ENCODE measurements around the gene HECW1. TPM values are rescaled to one million over a fixed set of nuclear protein-coding genes. Genes with fewer than 3 reads are reported as not detected.

Gene HECW1
- total and polyA plus RNA-seq, 2 experiments from 2014 or later, result 11.0 to 21.8 TPM

DNA sequence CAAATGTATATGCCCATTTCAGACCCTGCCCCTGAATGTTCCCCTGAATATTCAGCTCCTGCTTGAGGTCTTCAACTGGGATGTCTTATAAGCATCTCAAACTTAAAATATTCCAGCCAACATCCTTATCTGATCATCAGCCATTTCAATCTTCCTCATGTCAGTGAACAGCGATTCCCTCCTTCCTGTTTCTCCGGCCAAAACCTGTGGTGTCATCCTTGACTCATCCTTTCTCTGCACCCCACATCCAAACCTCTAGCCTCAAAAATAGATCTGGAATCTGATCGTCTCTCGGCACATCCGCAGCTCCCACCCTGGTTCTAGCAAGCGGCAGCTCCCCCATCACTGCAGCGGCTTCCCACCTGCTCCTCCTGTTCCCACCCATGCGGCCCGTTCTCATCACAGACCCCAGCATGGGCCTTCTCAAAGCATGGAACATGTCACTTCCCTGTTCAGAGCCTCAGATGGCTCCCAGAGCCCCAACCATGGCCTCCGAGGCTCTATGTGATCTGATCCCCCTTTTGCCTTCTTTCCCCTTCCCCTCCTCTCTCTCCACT is 165.7 kb downstream of the HECW1 start (continued):
- TF ChIP-seq, protein P1, sequence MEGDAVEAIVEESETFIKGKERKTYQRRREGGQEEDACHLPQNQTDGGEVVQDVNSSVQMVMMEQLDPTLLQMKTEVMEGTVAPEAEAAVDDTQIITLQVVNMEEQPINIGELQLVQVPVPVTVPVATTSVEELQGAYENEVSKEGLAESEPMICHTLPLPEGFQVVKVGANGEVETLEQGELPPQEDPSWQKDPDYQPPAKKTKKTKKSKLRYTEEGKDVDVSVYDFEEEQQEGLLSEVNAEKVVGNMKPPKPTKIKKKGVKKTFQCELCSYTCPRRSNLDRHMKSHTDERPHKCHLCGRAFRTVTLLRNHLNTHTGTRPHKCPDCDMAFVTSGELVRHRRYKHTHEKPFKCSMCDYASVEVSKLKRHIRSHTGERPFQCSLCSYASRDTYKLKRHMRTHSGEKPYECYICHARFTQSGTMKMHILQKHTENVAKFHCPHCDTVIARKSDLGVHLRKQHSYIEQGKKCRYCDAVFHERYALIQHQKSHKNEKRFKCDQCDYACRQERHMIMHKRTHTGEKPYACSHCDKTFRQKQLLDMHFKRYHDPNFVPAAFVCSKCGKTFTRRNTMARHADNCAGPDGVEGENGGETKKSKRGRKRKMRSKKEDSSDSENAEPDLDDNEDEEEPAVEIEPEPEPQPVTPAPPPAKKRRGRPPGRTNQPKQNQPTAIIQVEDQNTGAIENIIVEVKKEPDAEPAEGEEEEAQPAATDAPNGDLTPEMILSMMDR (conservative IDR thresholded peaks at IDR 0.05; ENCODE audit: low read depth in 2 of 2), result no peak
- no peak for TF ChIP-seq POLR2AphosphoS5 (IDR thresholded peaks at IDR 0.05; ENCODE audit: low read depth)

DNA sequence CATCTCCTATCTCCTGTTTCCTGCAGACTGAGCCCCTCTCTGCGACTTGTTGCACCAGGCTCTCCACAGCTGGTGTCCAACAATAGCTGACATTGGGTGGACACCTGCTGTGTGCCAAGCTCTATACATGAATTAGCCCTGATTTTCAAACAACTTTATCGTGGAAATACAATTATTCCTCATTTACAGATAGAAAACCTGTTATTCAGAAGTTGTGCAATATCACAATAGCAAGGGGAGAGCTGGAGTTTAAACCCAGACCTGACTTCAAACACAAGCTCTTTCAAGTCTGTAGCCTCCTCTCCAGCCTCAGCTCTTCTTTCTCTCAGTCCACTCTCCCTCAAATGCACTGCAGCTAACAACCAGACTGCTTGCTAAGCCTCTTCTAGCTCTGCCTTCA is 168.8 kb downstream of the HECW1 start:
- Mint-ChIP-seq H3K27me3 (ENCODE audit: insufficient read depth, low read depth, poor library complexity) (peaks cover 7% of the 10 kb centered on the region), H3K4me3 (no peak overlapping the region), H3K9me3 (peaks cover 5% of the 10 kb centered on the region), H3K4me1 (peaks cover 12% of the 10 kb centered on the region; the same call in 2 of the 3 replicates), H3K36me3 (ENCODE audit: low read depth) (peaks cover 4% of the 10 kb centered on the region; the same call in 2 of the 3 replicates), H3K27ac (no peak overlapping the region)
- 0 out of 2 replicates have a peak, but pooled peaks cover 3% of the 10 kb centered on the region for H3K4me1 ChIP-seq (ENCODE audit: insufficient read depth)
- TF ChIP-seq EZH2 (IDR thresholded peaks at IDR 0.05; ENCODE audit: low read depth, unreplicated experiment) (no peak), NANOG (IDR thresholded peaks at IDR 0.05; ENCODE audit: borderline replicate concordance) (no peak), STAT1 (IDR thresholded peaks at IDR 0.05; ENCODE audit: unreplicated experiment) (no peak), JUNB (IDR thresholded peaks at IDR 0.05; ENCODE audit: unreplicated experiment) (no peak), CREB1 (CRISPR knock-in tag; IDR thresholded peaks at IDR 0.05; ENCODE audit: low read depth) (no peak), ZNF331 (CRISPR knock-in tag; IDR thresholded peaks at IDR 0.05; ENCODE audit: low read depth) (no peak), POLR2AphosphoS5 (IDR thresholded peaks at IDR 0.05; ENCODE audit: low read depth) (no peak), ZNF114 (CRISPR knock-in tag; IDR thresholded peaks at IDR 0.05) (no peak), EZH2phosphoT487 (IDR thresholded peaks at IDR 0.05; ENCODE audit: unreplicated experiment) (no peak)
- TF ChIP-seq, protein P2, sequence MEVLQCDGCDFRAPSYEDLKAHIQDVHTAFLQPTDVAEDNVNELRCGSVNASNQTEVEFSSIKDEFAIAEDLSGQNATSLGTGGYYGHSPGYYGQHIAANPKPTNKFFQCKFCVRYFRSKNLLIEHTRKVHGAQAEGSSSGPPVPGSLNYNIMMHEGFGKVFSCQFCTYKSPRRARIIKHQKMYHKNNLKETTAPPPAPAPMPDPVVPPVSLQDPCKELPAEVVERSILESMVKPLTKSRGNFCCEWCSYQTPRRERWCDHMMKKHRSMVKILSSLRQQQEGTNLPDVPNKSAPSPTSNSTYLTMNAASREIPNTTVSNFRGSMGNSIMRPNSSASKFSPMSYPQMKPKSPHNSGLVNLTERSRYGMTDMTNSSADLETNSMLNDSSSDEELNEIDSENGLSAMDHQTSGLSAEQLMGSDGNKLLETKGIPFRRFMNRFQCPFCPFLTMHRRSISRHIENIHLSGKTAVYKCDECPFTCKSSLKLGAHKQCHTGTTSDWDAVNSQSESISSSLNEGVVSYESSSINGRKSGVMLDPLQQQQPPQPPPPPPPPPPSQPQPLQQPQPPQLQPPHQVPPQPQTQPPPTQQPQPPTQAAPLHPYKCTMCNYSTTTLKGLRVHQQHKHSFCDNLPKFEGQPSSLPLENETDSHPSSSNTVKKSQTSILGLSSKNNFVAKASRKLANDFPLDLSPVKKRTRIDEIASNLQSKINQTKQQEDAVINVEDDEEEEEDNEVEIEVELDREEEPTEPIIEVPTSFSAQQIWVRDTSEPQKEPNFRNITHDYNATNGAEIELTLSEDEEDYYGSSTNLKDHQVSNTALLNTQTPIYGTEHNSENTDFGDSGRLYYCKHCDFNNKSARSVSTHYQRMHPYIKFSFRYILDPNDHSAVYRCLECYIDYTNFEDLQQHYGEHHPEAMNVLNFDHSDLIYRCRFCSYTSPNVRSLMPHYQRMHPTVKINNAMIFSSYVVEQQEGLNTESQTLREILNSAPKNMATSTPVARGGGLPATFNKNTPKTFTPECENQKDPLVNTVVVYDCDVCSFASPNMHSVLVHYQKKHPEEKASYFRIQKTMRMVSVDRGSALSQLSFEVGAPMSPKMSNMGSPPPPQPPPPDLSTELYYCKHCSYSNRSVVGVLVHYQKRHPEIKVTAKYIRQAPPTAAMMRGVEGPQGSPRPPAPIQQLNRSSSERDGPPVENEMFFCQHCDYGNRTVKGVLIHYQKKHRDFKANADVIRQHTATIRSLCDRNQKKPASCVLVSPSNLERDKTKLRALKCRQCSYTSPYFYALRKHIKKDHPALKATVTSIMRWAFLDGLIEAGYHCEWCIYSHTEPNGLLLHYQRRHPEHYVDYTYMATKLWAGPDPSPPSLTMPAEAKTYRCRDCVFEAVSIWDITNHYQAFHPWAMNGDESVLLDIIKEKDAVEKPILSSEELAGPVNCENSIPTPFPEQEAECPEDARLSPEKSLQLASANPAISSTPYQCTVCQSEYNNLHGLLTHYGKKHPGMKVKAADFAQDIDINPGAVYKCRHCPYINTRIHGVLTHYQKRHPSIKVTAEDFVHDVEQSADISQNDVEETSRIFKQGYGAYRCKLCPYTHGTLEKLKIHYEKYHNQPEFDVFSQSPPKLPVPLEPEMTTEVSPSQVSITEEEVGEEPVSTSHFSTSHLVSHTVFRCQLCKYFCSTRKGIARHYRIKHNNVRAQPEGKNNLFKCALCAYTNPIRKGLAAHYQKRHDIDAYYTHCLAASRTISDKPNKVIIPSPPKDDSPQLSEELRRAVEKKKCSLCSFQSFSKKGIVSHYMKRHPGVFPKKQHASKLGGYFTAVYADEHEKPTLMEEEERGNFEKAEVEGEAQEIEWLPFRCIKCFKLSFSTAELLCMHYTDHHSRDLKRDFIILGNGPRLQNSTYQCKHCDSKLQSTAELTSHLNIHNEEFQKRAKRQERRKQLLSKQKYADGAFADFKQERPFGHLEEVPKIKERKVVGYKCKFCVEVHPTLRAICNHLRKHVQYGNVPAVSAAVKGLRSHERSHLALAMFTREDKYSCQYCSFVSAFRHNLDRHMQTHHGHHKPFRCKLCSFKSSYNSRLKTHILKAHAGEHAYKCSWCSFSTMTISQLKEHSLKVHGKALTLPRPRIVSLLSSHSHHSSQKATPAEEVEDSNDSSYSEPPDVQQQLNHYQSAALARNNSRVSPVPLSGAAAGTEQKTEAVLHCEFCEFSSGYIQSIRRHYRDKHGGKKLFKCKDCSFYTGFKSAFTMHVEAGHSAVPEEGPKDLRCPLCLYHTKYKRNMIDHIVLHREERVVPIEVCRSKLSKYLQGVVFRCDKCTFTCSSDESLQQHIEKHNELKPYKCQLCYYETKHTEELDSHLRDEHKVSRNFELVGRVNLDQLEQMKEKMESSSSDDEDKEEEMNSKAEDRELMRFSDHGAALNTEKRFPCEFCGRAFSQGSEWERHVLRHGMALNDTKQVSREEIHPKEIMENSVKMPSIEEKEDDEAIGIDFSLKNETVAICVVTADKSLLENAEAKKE (CRISPR knock-in tag; IDR thresholded peaks at IDR 0.05), result no peak
- TF ChIP-seq, protein P3, sequence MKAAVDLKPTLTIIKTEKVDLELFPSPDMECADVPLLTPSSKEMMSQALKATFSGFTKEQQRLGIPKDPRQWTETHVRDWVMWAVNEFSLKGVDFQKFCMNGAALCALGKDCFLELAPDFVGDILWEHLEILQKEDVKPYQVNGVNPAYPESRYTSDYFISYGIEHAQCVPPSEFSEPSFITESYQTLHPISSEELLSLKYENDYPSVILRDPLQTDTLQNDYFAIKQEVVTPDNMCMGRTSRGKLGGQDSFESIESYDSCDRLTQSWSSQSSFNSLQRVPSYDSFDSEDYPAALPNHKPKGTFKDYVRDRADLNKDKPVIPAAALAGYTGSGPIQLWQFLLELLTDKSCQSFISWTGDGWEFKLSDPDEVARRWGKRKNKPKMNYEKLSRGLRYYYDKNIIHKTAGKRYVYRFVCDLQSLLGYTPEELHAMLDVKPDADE (IDR thresholded peaks at IDR 0.05), result no peak
- no peaks in the 10 kb centered on the region for H4K20me1 ChIP-seq (replicated peaks; ENCODE audit: insufficient read depth)
- H3K27ac ChIP-seq (ENCODE audit: low read depth), result no peak overlapping the region
- H2AFZ ChIP-seq, result no peak overlapping the region
- H3K9me2 ChIP-seq (ENCODE audit: insufficient read depth), result peaks cover 15% of the 10 kb centered on the region; the same call in 1 of the 2 replicates
- no peak overlapping the region for H3K4me3 ChIP-seq
- no peaks in the 10 kb centered on the region for H3K79me2 ChIP-seq (replicated peaks; ENCODE audit: insufficient read depth)
- H3K4me2 ChIP-seq, result no peak overlapping the region
- DNase-seq (ENCODE audit: low spot score) (no peak), ATAC-seq (no peak)
- H3K36me3 ChIP-seq (ENCODE audit: insufficient read depth), result no peaks in the 10 kb centered on the region
- no peaks in the 10 kb centered on the region for H3F3A ChIP-seq (replicated peaks; ENCODE audit: low read depth)
- H3K27me3 ChIP-seq (ENCODE audit: insufficient read depth), result no peaks in the 10 kb centered on the region
